ENCODE data around the gene FAIM2.

- TF ChIP-seq CTCF (conservative IDR thresholded peaks at IDR 0.05 in 1 of 2, IDR thresholded peaks at IDR 0.05 in 1 of 2; ENCODE audit: extremely low read depth in 1 of 2, insufficient read depth in 1 of 2, low read depth in 1 of 2, low read length in 2 of 2), result no peak
- TF ChIP-seq EZH2 (IDR thresholded peaks at IDR 0.05; ENCODE audit: borderline replicate concordance, low read length), result no peak
Measured at GRCh38 chr12:49876070-49876469, 27.6 kb downstream of the FAIM2 start.
